ENCODE measurements around the gene TEF.

GRCh38 chr22:41351011-41351410 is 30.7 kb upstream of the TEF start:
- TF ChIP-seq POLR2AphosphoS5 (IDR thresholded peaks at IDR 0.05; ENCODE audit: low read depth) (no peak), CTCF (IDR thresholded peaks at IDR 0.05; ENCODE audit: insufficient read depth, low read length) (no peak), REST (IDR thresholded peaks at IDR 0.05; ENCODE audit: insufficient replicate concordance, low read depth) (no peak), GABPA (IDR thresholded peaks at IDR 0.05; ENCODE audit: low read depth) (no peak)
